ENCODE data around the gene NLRP11.
"Not testable (repeated sequence)": the region's sequence is repeated elsewhere in the genome, so short reads cannot be mapped to it uniquely, and the experiment has no call there.

NLRP11 gene

DNA sequence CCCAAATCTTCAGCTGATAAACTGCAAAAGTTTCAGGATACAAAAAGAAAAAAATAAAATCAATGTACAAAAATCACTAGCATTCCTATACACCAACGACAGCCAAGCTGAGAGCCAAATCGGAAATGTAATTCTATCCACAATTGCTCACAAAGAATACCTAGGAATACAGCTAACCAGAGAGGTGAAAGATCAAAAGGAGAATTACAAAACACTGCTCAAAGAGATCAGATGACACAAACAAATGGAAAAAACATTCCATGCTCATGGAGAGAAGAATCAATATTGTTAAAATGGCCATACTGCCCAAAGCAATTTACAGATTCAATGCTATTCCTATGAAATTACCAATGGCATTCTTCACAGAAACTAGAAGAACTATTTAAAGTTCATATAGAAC lies 29.5 kb downstream of the NLRP11 start:
- Histone ChIP-seq H3K4me3 (ENCODE audit: low read depth in 1 of 5, low read length in 5 of 5) (no peak overlapping the region), H3K27ac (ENCODE audit: low read depth, low read length) (no peak overlapping the region), H3K4me1 (ENCODE audit: control insufficient read depth in 5 of 5, insufficient read depth in 5 of 5, low read length in 5 of 5) (no peaks in the 10 kb centered on the region), H3K27me3 (ENCODE audit: control insufficient read depth in 5 of 5, insufficient read depth in 4 of 5, low read length in 5 of 5) (no peaks in the 10 kb centered on the region), H3K36me3 (ENCODE audit: control insufficient read depth in 5 of 5, insufficient read depth in 5 of 5, low read length in 5 of 5) (no peaks in the 10 kb centered on the region), H3K9ac (ENCODE audit: low read length in 5 of 5) (no peak overlapping the region), H3K9me3 (ENCODE audit: control insufficient read depth in 5 of 5, low read length in 5 of 5) (peaks cover 0 to 5% (median 0%) of the 10 kb centered on the region in 5 donors)

DNA sequence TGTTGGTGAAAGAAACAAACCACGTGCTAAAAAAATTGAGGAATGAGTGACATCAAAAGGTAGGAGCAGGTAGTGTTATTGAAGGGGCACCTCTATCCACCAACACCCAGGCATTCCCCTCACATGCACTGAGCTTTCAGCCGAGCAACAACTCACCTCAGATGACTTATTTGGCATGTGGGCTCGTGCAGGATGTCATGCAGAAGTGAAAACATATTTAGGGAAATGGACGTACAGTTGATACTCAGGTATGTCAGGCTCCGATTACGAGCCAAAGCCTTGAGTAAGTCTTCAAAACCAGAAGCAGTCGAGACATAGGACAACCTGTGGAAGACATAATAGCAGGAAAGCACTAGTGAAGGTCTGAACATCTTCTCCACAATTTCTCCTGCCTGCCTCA lies 30.4 kb downstream of the NLRP11 start:
- no peak overlapping the region for H3K4me3 ChIP-seq (ENCODE audit: low read depth in 1 of 5, low read length in 5 of 5)
- H3K4me1 ChIP-seq (ENCODE audit: control insufficient read depth in 5 of 5, insufficient read depth in 5 of 5, low read length in 5 of 5): no peaks in the 10 kb centered on the region
- no peaks in the 10 kb centered on the region for H3K27me3 ChIP-seq (ENCODE audit: control insufficient read depth in 5 of 5, insufficient read depth in 4 of 5, low read length in 5 of 5)
- H3K9ac ChIP-seq (ENCODE audit: low read length in 5 of 5): no peak overlapping the region
- peaks cover 0 to 3% (median 0%) of the 10 kb centered on the region in 5 donors for H3K9me3 ChIP-seq (ENCODE audit: control insufficient read depth in 5 of 5, low read length in 5 of 5)
- no peaks in the 10 kb centered on the region for H3K36me3 ChIP-seq (ENCODE audit: control insufficient read depth in 5 of 5, insufficient read depth in 5 of 5, low read length in 5 of 5)
- H3K27ac ChIP-seq (ENCODE audit: low read depth, low read length): no peak overlapping the region

DNA sequence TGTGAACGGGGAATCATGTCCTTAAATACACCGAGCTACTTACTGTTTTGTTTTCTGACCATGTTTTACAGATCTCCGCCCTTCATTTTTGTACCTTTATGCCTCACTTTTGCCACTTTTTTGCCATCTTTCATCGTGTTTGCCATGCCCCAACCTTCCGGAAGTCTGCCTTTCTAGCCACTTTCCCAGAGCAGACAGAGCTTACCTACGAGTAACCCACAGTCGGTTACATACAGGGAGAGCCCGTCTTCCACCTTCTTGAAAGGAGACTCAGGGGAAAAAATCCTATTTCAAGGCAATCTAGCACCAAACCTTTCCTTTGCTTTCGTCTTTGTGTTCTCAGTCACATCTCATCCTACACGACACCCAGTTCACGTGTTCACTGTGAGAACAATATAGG lies 36.8 kb downstream of the NLRP11 start:
- Histone ChIP-seq H3K27me3 (ENCODE audit: control insufficient read depth in 5 of 5, insufficient read depth in 4 of 5, low read length in 5 of 5) (peaks cover 0 to 7% (median 0%) of the 10 kb centered on the region in 5 donors), H3K4me3 (ENCODE audit: low read depth in 1 of 5, low read length in 5 of 5) (no peak overlapping the region), H3K27ac (ENCODE audit: low read depth, low read length) (no peak overlapping the region), H3K9me3 (ENCODE audit: control insufficient read depth in 5 of 5, low read length in 5 of 5) (no peaks in the 10 kb centered on the region), H3K4me1 (ENCODE audit: control insufficient read depth in 5 of 5, insufficient read depth in 5 of 5, low read length in 5 of 5) (no peaks in the 10 kb centered on the region), H3K9ac (ENCODE audit: low read length in 5 of 5) (no peak overlapping the region), H3K36me3 (ENCODE audit: control insufficient read depth in 5 of 5, insufficient read depth in 5 of 5, low read length in 5 of 5) (no peaks in the 10 kb centered on the region)

DNA sequence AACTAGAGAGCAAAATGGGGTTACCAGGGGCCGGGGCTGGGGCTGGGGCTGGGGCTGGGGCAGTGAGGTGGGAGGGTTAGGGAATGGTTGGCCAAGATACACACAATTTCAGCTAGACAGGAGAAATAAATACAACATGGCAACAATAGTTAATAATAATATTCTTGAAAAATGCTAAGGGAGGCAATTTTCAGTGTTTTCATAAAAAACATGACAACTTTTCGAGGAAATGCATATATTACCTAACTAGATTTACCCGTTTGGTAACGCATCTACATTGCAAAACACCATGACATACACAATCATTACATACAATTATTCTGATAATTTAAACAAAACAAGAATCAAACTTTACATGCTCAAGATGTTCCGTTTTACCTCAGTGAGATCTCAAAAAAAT lies 50.7 kb downstream of the NLRP11 start:
- no peak overlapping the region for H3K4me3 ChIP-seq (ENCODE audit: low read depth in 1 of 5, low read length in 5 of 5)
- H3K36me3 ChIP-seq (ENCODE audit: control insufficient read depth in 5 of 5, insufficient read depth in 5 of 5, low read length in 5 of 5): no peaks in the 10 kb centered on the region
- H3K27me3 ChIP-seq (ENCODE audit: control insufficient read depth in 5 of 5, insufficient read depth in 4 of 5, low read length in 5 of 5): peaks cover 6 to 12% (median 8%) of the 10 kb centered on the region in 5 donors
- no peak overlapping the region for H3K9ac ChIP-seq (ENCODE audit: low read length in 5 of 5)
- no peaks in the 10 kb centered on the region for H3K4me1 ChIP-seq (ENCODE audit: control insufficient read depth in 5 of 5, insufficient read depth in 5 of 5, low read length in 5 of 5)
- no peak overlapping the region for H3K27ac ChIP-seq (ENCODE audit: low read depth, low read length)
- no peaks in the 10 kb centered on the region for H3K9me3 ChIP-seq (ENCODE audit: control insufficient read depth in 5 of 5, low read length in 5 of 5)

DNA sequence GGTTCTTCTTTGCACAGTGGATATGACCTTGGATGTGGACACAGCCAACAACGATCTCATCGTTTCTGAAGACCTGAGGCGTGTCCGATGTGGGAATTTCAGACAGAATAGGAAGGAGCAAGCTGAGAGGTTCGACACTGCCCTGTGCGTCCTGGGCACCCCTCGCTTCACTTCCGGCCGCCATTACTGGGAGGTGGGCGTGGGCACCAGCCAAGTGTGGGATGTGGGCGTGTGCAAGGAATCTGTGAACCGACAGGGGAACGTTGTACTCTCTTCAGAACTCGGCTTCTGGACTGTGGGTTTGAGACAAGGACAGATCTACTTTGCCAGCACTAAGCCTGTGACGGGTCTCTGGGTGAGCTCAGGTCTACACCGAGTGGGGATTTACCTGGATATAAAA lies 53.5 kb downstream of the NLRP11 start:
- Histone ChIP-seq H3K9ac (ENCODE audit: low read length in 5 of 5) (no peak overlapping the region), H3K27me3 (ENCODE audit: control insufficient read depth in 5 of 5, insufficient read depth in 4 of 5, low read length in 5 of 5) (peaks cover 3 to 12% (median 9%) of the 10 kb centered on the region in 5 donors), H3K27ac (ENCODE audit: low read depth, low read length) (no peak overlapping the region), H3K36me3 (ENCODE audit: control insufficient read depth in 5 of 5, insufficient read depth in 5 of 5, low read length in 5 of 5) (no peaks in the 10 kb centered on the region), H3K4me1 (ENCODE audit: control insufficient read depth in 5 of 5, insufficient read depth in 5 of 5, low read length in 5 of 5) (no peaks in the 10 kb centered on the region), H3K4me3 (ENCODE audit: low read depth in 1 of 5, low read length in 5 of 5) (no peak overlapping the region), H3K9me3 (ENCODE audit: control insufficient read depth in 5 of 5, low read length in 5 of 5) (no peaks in the 10 kb centered on the region)

DNA sequence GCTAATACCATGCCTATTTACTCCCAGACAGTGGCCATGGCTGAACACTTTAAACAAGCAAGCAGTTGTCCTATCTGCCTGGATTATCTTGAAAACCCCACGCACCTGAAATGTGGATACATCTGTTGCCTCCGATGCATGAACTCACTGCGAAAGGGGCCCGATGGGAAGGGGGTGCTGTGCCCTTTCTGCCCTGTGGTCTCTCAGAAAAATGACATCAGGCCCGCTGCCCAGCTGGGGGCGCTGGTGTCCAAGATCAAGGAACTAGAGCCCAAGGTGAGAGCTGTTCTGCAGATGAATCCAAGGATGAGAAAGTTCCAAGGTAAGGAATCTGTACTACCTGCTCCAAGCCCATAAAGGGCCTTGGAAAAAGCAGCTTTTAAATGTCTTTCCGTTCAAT lies 54.3 kb downstream of the NLRP11 start:
- Histone ChIP-seq H3K9ac (ENCODE audit: low read length in 5 of 5) (no peak overlapping the region), H3K27ac (ENCODE audit: low read depth, low read length) (no peak overlapping the region), H3K4me3 (ENCODE audit: low read depth in 1 of 5, low read length in 5 of 5) (no peak overlapping the region), H3K9me3 (ENCODE audit: control insufficient read depth in 5 of 5, low read length in 5 of 5) (no peaks in the 10 kb centered on the region), H3K27me3 (ENCODE audit: control insufficient read depth in 5 of 5, insufficient read depth in 4 of 5, low read length in 5 of 5) (peaks cover 2 to 11% (median 8%) of the 10 kb centered on the region in 5 donors), H3K4me1 (ENCODE audit: control insufficient read depth in 5 of 5, insufficient read depth in 5 of 5, low read length in 5 of 5) (no peaks in the 10 kb centered on the region), H3K36me3 (ENCODE audit: control insufficient read depth in 5 of 5, insufficient read depth in 5 of 5, low read length in 5 of 5) (no peaks in the 10 kb centered on the region)

DNA sequence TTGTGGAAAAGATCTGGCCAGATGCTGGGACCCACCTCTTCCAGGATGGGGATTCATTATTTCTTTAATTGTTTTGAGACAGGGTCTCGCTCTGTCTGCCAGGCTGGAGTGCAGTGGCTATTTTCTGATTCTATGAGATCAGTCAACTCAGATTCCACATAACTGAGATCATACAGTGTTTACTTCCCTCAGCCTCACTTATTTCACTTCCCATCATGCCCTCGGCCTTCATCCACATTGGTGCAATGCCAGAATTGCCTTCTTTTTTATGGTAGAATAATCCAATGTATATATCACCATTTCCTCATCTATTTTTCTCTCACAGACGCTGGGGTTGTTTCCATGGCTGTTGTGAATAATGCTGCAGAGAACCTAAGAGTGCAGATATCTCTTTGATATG lies 62.2 kb downstream of the NLRP11 start:
- H3K9ac ChIP-seq (ENCODE audit: low read length in 5 of 5); H3K27me3 ChIP-seq (ENCODE audit: control insufficient read depth in 5 of 5, insufficient read depth in 4 of 5, low read length in 5 of 5); H3K4me1 ChIP-seq (ENCODE audit: control insufficient read depth in 5 of 5, insufficient read depth in 5 of 5, low read length in 5 of 5); H3K27ac ChIP-seq (ENCODE audit: low read depth, low read length); H3K9me3 ChIP-seq (ENCODE audit: control insufficient read depth in 5 of 5, low read length in 5 of 5); H3K4me3 ChIP-seq (ENCODE audit: low read depth in 1 of 5, low read length in 5 of 5); H3K36me3 ChIP-seq (ENCODE audit: control insufficient read depth in 5 of 5, insufficient read depth in 5 of 5, low read length in 5 of 5): not testable (repeated sequence)

DNA sequence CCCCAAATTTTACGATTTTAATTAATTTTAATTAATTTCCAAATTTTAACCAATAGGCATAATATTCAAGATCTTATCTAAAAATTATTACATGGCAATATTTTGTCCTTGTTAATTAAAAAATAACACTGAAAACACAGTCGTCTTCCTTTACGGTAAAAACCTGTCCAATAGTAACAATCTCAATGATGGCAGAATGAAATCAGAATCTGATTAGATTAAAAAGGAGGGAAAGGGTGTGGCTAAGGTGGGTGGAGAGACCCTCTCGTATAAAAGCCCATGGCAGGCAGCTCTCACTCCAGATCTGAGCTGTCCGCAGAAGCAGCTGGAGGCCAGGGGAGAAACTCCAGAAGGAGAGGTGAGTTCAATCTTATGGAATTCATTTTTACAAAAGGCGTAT lies 63.0 kb downstream of the NLRP11 start, which contains the start of gene RFPL4AL1:
TSS of gene RFPL4AL1 (plus strand) at position 301 of the 400 bp plus-strand sequence. CDS start 2,687 bp downstream, outside the sequence.
- not testable (repeated sequence) for H3K27me3 ChIP-seq (ENCODE audit: control insufficient read depth in 5 of 5, insufficient read depth in 4 of 5, low read length in 5 of 5); H3K4me1 ChIP-seq (ENCODE audit: control insufficient read depth in 5 of 5, insufficient read depth in 5 of 5, low read length in 5 of 5); H3K27ac ChIP-seq (ENCODE audit: low read depth, low read length); H3K4me3 ChIP-seq (ENCODE audit: low read depth in 1 of 5, low read length in 5 of 5); H3K9me3 ChIP-seq (ENCODE audit: control insufficient read depth in 5 of 5, low read length in 5 of 5); H3K36me3 ChIP-seq (ENCODE audit: control insufficient read depth in 5 of 5, insufficient read depth in 5 of 5, low read length in 5 of 5); H3K9ac ChIP-seq (ENCODE audit: low read length in 5 of 5)

DNA sequence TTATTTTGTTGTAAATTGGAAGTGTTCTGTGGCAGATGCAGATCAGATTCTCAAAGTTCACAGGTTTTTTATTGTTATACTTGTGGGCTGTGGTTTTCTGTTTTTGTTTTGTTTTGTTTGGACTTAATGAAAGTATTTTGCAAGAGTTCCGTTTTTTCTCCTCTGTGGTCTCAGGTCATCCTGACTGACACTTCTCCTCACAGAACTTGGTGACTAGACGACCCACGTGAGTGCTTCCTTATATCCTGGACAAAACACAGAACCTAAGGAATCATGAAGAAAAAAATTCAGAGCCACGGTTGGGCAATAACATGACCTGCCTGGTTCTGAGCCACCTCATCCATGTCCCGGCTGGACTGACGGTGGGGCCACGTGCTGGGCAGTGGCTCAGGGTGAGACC lies 65.3 kb downstream of the NLRP11 start:
- Histone ChIP-seq H3K4me1 (ENCODE audit: control insufficient read depth in 5 of 5, insufficient read depth in 5 of 5, low read length in 5 of 5) (no peaks in the 10 kb centered on the region), H3K27ac (ENCODE audit: low read depth, low read length) (no peak overlapping the region), H3K9ac (ENCODE audit: low read length in 5 of 5) (no peak overlapping the region), H3K27me3 (ENCODE audit: control insufficient read depth in 5 of 5, insufficient read depth in 4 of 5, low read length in 5 of 5) (peaks cover 0 to 3% (median 0%) of the 10 kb centered on the region in 5 donors), H3K9me3 (ENCODE audit: control insufficient read depth in 5 of 5, low read length in 5 of 5) (no peaks in the 10 kb centered on the region), H3K36me3 (ENCODE audit: control insufficient read depth in 5 of 5, insufficient read depth in 5 of 5, low read length in 5 of 5) (no peaks in the 10 kb centered on the region), H3K4me3 (ENCODE audit: low read depth in 1 of 5, low read length in 5 of 5) (no peak overlapping the region)

DNA sequence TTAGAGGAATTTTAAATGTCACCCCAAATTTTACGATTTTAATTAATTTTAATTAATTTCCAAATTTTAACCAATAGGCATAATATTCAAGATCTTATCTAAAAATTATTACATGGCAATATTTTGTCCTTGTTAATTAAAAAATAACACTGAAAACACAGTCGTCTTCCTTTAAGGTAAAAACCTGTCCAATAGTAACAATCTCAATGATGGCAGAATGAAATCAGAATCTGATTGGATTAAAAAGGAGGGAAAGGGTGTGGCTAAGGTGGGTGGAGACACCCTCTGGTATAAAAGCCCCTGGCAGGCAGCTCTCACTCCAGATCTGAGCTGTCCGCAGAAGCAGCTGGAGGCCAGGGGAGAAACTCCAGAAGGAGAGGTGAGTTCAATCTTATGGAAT lies 73.0 kb downstream of the NLRP11 start, which contains the start of gene RFPL4A:
TSS of gene RFPL4A (plus strand) at position 301 of the 400 bp plus-strand sequence. CDS start 2,704 bp downstream, outside the sequence.
- H3K27me3 ChIP-seq (ENCODE audit: control insufficient read depth in 5 of 5, insufficient read depth in 4 of 5, low read length in 5 of 5); H3K9ac ChIP-seq (ENCODE audit: low read length in 5 of 5); H3K36me3 ChIP-seq (ENCODE audit: control insufficient read depth in 5 of 5, insufficient read depth in 5 of 5, low read length in 5 of 5); H3K27ac ChIP-seq (ENCODE audit: low read depth, low read length); H3K9me3 ChIP-seq (ENCODE audit: control insufficient read depth in 5 of 5, low read length in 5 of 5); H3K4me1 ChIP-seq (ENCODE audit: control insufficient read depth in 5 of 5, insufficient read depth in 5 of 5, low read length in 5 of 5); H3K4me3 ChIP-seq (ENCODE audit: low read depth in 1 of 5, low read length in 5 of 5): not testable (repeated sequence)

DNA sequence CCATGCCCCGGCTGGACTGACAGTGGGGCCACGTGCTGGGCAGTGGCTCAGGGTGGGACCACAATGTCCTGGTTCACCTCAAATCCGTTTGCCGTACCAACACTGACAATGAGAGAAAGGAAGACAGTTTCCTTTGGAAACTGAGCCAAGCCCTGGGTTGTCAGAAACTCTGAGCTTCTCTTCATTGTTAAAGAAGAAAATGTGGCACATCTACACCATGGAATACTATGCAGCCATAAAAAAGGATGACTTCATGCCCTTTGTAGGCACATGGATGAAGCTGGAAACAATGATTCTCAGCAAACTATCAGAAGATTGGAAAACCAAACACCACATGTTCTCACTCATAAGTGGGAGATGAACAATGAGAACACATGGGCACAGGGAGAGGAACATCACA lies 75.0 kb downstream of the NLRP11 start:
- not testable (repeated sequence) for H3K9ac ChIP-seq (ENCODE audit: low read length in 5 of 5); H3K27me3 ChIP-seq (ENCODE audit: control insufficient read depth in 5 of 5, insufficient read depth in 4 of 5, low read length in 5 of 5); H3K4me1 ChIP-seq (ENCODE audit: control insufficient read depth in 5 of 5, insufficient read depth in 5 of 5, low read length in 5 of 5); H3K4me3 ChIP-seq (ENCODE audit: low read depth in 1 of 5, low read length in 5 of 5); H3K27ac ChIP-seq (ENCODE audit: low read depth, low read length); H3K9me3 ChIP-seq (ENCODE audit: control insufficient read depth in 5 of 5, low read length in 5 of 5); H3K36me3 ChIP-seq (ENCODE audit: control insufficient read depth in 5 of 5, insufficient read depth in 5 of 5, low read length in 5 of 5)
